SU-DHL-6 (cell line): ENCODE data around the gene MRPS35.

ENCODE experiments used
- H2AFZ ChIP-seq: fragments of 200-600 bp; sonication (generic); 2 replicates; pipeline ENCODE4 v1.6.1; 2014; ENCODE audit warnings: low read depth, mild to moderate bottlenecking, moderate library complexity, mixed read lengths, antibody characterized with exemption, low read length; ENCODE audit not compliant: severe bottlenecking
- H3F3A ChIP-seq: fragments of 200-600 bp; shearing (Covaris generic); 2 replicates; pipeline ENCODE4 v1.6.0; 2016; ENCODE audit warnings: antibody characterized with exemption, mild to moderate bottlenecking; ENCODE audit not compliant: insufficient read depth
- H3K27ac ChIP-seq: fragments of 200-600 bp; sonication (generic); 2 replicates; pipeline ENCODE4 v1.5.1; 2016; ENCODE audit warnings: low read depth, mild to moderate bottlenecking, low read length, moderate library complexity, mixed read lengths
- H3K27me3 ChIP-seq: fragments of 200-600 bp; sonication (generic), shearing (Covaris generic); 2 replicates; pipeline ENCODE4 v1.6.0; 2014; ENCODE audit warnings: mild to moderate bottlenecking, low read length
- H3K36me3 ChIP-seq: fragments of 200-600 bp; sonication (generic); 2 replicates; pipeline ENCODE4 v1.6.1; 2014; ENCODE audit warnings: mild to moderate bottlenecking, low read length, mixed read lengths
- H3K4me2 ChIP-seq: fragments of 300-600, 200-600 bp; shearing (Covaris generic), sonication (generic); 2 replicates; pipeline ENCODE4 v1.6.0; 2014; ENCODE audit warnings: low read length, low read depth, mild to moderate bottlenecking; ENCODE audit not compliant: poor library complexity, severe bottlenecking
- H3K4me3 ChIP-seq: fragments of 200-600 bp; sonication (generic); 2 replicates; pipeline ENCODE4 v1.5.1; 2014; ENCODE audit warnings: antibody characterized with exemption, low read length, mild to moderate bottlenecking, mixed read lengths; ENCODE audit not compliant: insufficient read depth, poor library complexity, severe bottlenecking
- H3K79me2 ChIP-seq: fragments of 200-600 bp; sonication (generic); 2 replicates; pipeline ENCODE4 v1.6.1; 2014; ENCODE audit warnings: mild to moderate bottlenecking, low read length, moderate library complexity; ENCODE audit not compliant: insufficient read depth
- H3K9ac ChIP-seq: fragments of 200-600 bp; sonication (generic); 2 replicates; pipeline ENCODE4 v1.7.0; 2014; ENCODE audit warnings: mild to moderate bottlenecking, low read length
- H3K9me2 ChIP-seq: fragments of 200-600 bp; sonication (generic); replicated peaks from 2 replicates; pipeline ENCODE4 v1.6.1; 2014; ENCODE audit warnings: low read length; ENCODE audit not compliant: insufficient read depth
- H3K9me3 ChIP-seq: fragments of 200-600 bp; sonication (generic); 2 replicates; pipeline ENCODE4 v1.6.1; 2014; ENCODE audit warnings: low read length, mixed read lengths; ENCODE audit not compliant: insufficient read depth
- H4K20me1 ChIP-seq: fragments of 200-600 bp; sonication (generic); 2 replicates; pipeline ENCODE4 v1.6.1; 2014; ENCODE audit warnings: low read depth, mild to moderate bottlenecking, antibody characterized with exemption, low read length, moderate library complexity, mixed read lengths
- EZH2phosphoT487 ChIP-seq: fragments of 200-600 bp; sonication (generic), shearing (Covaris generic); conservative IDR thresholded peaks from 2 replicates; pipeline ENCODE4 v1.6.1; 2018; ENCODE audit warnings: mild to moderate bottlenecking, antibody characterized with exemption, low read length, moderate library complexity, mixed read lengths
- TF ChIP-seq, protein P1 (sequence below): fragments of 200-600 bp; sonication (generic); IDR thresholded peaks from one replicate; pipeline ENCODE4 v1.5.1; 2017; ENCODE audit warnings: antibody characterized with exemption, mild to moderate bottlenecking, low read length, moderate library complexity; ENCODE audit not compliant: insufficient read depth, poor library complexity, severe bottlenecking

The MRPS35 gene

DNA sequence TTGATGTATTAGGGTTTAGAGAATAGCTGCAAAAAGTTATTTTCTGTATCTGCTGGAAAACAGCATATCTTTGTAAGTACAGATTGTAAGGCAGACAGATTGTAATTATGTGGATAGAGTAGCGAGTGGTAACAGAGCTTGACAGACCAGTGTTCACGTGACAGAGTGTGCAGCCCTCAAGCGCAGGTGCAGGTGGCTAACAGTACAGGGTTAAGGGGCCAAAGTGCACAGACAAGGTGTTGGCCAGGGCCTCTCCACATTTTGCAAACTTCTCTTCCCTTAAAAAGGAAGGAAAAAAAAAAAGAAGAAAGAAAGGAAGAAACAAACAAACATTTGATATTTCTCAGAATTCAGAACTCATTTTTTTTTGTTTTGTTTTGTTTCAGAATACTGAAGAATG lies 44.2 kb downstream of the MRPS35 start:
- no peak overlapping the region for H3K4me2 ChIP-seq
- no peaks in the 10 kb centered on the region for H3K27me3 ChIP-seq
- H3K79me2 ChIP-seq: no peaks in the 10 kb centered on the region
- H3K27ac ChIP-seq: no peak overlapping the region
- no peaks in the 10 kb centered on the region for H3K9me2 ChIP-seq
- H3K9ac ChIP-seq: no peak overlapping the region
- TF ChIP-seq EZH2phosphoT487: no peak
- TF ChIP-seq, protein P1, sequence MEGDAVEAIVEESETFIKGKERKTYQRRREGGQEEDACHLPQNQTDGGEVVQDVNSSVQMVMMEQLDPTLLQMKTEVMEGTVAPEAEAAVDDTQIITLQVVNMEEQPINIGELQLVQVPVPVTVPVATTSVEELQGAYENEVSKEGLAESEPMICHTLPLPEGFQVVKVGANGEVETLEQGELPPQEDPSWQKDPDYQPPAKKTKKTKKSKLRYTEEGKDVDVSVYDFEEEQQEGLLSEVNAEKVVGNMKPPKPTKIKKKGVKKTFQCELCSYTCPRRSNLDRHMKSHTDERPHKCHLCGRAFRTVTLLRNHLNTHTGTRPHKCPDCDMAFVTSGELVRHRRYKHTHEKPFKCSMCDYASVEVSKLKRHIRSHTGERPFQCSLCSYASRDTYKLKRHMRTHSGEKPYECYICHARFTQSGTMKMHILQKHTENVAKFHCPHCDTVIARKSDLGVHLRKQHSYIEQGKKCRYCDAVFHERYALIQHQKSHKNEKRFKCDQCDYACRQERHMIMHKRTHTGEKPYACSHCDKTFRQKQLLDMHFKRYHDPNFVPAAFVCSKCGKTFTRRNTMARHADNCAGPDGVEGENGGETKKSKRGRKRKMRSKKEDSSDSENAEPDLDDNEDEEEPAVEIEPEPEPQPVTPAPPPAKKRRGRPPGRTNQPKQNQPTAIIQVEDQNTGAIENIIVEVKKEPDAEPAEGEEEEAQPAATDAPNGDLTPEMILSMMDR: no peak
- no peaks in the 10 kb centered on the region for H4K20me1 ChIP-seq
- H2AFZ ChIP-seq: no peak overlapping the region
- peaks cover 17% of the 10 kb centered on the region for H3K36me3 ChIP-seq
- no peaks in the 10 kb centered on the region for H3K9me3 ChIP-seq
- no peak overlapping the region for H3K4me3 ChIP-seq
- H3F3A ChIP-seq: peaks cover 10% of the 10 kb centered on the region; the same call in 1 of the 2 replicates

DNA sequence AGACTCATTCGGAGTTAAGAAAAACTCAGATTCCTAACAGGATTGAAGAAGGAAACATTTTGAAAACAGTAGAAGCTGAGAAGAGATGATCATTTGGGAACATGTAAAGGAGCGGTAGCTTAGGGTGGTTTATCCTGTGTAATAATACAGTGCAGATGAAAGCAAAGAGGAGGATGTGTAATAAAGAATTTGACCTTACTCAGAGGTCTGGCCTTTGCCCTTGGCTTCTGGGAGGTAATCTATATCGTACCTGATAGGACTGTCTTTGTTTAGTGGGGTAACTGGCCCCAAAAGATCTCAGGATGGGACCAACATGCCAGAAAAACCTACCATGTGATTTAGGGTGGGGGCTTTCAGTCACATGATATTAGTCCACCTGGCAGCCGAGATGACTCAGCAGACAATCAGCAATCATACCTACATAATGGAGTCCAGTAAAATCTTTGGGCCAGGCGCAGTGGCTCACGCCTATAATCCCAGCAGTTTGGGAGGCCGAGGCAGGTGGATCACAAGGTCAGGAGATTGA lies 46.1 kb downstream of the MRPS35 start:
- Histone ChIP-seq H3K27me3 (no peaks in the 10 kb centered on the region), H3K9me2 (no peaks in the 10 kb centered on the region), H3F3A (peaks cover 10% of the 10 kb centered on the region; the same call in 1 of the 2 replicates), H3K4me2 (no peak overlapping the region), H3K79me2 (no peaks in the 10 kb centered on the region), H3K36me3 (peaks cover 17% of the 10 kb centered on the region), H3K9ac (no peak overlapping the region), H3K4me3 (no peak overlapping the region), H2AFZ (no peak overlapping the region), H3K9me3 (no peaks in the 10 kb centered on the region), H4K20me1 (no peaks in the 10 kb centered on the region), H3K27ac (no peak overlapping the region)
- TF ChIP-seq, protein P1: no peak
- no peak for TF ChIP-seq EZH2phosphoT487

DNA sequence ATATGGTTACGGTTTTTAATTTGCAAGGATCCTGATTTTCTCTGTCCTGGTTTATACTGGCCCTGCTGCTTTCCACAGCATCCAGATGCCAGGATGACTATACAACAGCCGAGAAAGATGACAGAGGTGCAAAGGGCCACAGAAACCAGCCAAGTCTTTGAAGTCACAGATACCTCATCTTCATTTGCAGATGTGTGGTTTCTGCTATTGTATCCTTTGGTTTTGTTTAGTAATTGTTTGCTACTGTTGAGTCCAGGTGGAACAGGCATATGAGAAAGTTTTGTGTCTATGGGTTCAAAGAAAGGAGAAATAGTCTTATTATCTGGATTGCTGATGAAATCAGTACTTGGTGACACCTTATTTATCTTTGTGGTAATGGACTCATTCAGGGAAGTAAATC lies 52.1 kb downstream of the MRPS35 start:
- 0 out of 2 replicates have a peak, but pooled peaks cover under 1% of the 10 kb centered on the region for H3F3A ChIP-seq
- no peaks in the 10 kb centered on the region for H3K9me2 ChIP-seq
- H3K4me2 ChIP-seq: no peak overlapping the region
- H3K9ac ChIP-seq: no peak overlapping the region
- H2AFZ ChIP-seq: no peak overlapping the region
- H3K27me3 ChIP-seq: no peaks in the 10 kb centered on the region
- TF ChIP-seq EZH2phosphoT487: no peak
- TF ChIP-seq, protein P1: no peak
- no peaks in the 10 kb centered on the region for H3K36me3 ChIP-seq
- H3K4me3 ChIP-seq: no peak overlapping the region
- H4K20me1 ChIP-seq: no peaks in the 10 kb centered on the region
- H3K27ac ChIP-seq: no peak overlapping the region
- no peaks in the 10 kb centered on the region for H3K9me3 ChIP-seq
- H3K79me2 ChIP-seq: no peaks in the 10 kb centered on the region
